ENCODE data around the gene ZMYND11. TPM values are rescaled to one million over a fixed set of nuclear protein-coding genes. Genes with fewer than 3 reads are reported as not detected.

The ZMYND11 gene
- total and polyA plus RNA-seq, 2 donors from 2014 or later, result 32.7 to 80.7 TPM

DNA sequence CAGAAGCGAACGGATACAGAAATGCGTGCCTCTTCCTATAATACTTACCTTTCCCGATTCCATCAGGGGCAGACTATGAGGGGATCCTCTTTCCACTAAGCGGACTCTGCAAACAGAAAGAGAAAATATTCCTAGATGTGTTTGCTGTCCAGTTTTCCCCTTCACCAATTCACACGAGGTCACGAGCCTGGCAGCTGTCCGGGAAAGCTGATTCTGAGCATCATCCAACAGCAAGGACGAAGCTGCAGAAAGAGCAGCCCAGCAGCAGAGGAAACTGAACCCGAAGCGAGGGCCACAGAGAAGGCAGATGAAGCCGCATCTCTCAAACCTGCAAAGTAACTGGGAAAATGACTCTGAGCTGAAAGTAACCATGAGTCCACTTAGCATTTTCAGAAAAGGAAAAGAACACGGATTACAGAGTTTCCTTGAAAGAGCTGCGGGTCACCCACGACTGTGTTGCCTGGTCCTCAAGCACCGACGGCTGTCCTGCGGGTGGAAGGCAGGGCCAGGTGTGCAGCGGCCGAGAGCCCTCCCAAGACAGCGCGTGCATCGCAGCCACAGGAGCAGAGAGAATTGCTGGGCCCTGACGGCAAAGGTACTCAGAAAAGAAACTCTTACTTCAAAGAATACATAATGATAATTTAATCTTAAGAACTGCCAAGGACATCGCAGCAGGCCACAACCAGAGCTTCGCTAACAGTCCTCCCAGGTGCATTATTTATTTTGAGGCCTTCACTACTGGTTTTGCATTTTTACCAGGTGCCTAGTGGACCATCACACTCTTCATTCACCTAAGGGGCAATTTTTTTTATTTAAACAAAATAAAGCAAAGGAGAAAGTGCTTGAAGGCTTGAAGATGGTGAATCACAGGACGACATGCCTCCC lies 153.3 kb downstream of the ZMYND11 start:
- Histone ChIP-seq H3K4me3 (ENCODE audit: low read length in 3 of 3) (no peak overlapping the region), H3K4me1 (ENCODE audit: control insufficient read depth in 2 of 3, insufficient read depth in 2 of 3, low read depth in 1 of 3, low read length in 3 of 3) (peaks cover 0 to 2% (median 0%) of the 10 kb centered on the region in 3 donors), H3K9me3 (ENCODE audit: control insufficient read depth in 2 of 3, insufficient read depth in 1 of 3, low read length in 3 of 3) (no peaks in the 10 kb centered on the region), H3K27ac (ENCODE audit: low read depth in 2 of 2, low read length in 2 of 2) (no peak overlapping the region), H3K27me3 (ENCODE audit: control insufficient read depth, insufficient read depth, low read length) (no peaks in the 10 kb centered on the region), H3K36me3 (ENCODE audit: control insufficient read depth in 2 of 3, insufficient read depth in 3 of 3, low read length in 3 of 3) (peaks cover 3 to 39% (median 20%) of the 10 kb centered on the region in 3 donors), H3K9ac (ENCODE audit: low read length in 3 of 3) (no peak overlapping the region)
- no peak for FAIRE-seq
- intact Hi-C loops (cut with DNase I), result no loop called here
- no peak for DNase-seq
- TF ChIP-seq, protein P1, sequence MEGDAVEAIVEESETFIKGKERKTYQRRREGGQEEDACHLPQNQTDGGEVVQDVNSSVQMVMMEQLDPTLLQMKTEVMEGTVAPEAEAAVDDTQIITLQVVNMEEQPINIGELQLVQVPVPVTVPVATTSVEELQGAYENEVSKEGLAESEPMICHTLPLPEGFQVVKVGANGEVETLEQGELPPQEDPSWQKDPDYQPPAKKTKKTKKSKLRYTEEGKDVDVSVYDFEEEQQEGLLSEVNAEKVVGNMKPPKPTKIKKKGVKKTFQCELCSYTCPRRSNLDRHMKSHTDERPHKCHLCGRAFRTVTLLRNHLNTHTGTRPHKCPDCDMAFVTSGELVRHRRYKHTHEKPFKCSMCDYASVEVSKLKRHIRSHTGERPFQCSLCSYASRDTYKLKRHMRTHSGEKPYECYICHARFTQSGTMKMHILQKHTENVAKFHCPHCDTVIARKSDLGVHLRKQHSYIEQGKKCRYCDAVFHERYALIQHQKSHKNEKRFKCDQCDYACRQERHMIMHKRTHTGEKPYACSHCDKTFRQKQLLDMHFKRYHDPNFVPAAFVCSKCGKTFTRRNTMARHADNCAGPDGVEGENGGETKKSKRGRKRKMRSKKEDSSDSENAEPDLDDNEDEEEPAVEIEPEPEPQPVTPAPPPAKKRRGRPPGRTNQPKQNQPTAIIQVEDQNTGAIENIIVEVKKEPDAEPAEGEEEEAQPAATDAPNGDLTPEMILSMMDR (IDR thresholded peaks at IDR 0.05; ENCODE audit: borderline replicate concordance, extremely low read depth, insufficient read depth), result no peak

DNA sequence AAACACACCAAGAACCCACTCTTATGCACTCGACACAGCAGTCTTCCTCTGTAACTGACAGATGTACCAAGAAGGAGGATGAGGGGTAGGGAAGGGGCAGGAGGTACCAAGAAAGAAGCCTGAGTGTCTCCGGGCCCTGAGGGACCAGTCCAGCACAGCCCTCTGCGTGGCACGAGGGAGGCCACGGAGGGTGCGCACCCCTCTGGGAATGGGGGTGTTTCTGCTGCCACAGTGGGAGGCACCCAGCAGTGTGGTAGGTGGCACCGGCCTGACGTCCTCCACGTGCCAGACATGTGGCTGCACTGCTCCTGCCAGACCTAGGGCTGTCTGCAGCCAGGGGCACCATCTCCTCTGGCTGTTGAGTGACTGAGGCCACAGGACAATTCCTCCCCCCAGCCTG lies 154.3 kb downstream of the ZMYND11 start:
- no peaks in the 10 kb centered on the region for H3K27me3 ChIP-seq (ENCODE audit: control insufficient read depth, insufficient read depth, low read length)
- H3K27ac ChIP-seq (ENCODE audit: low read depth in 2 of 2, low read length in 2 of 2), result no peak overlapping the region
- FAIRE-seq, result no peak
- TF ChIP-seq, protein P1 (IDR thresholded peaks at IDR 0.05; ENCODE audit: borderline replicate concordance, extremely low read depth, insufficient read depth), result no peak
- H3K9ac ChIP-seq (ENCODE audit: low read length in 3 of 3), result no peak overlapping the region
- no peaks in the 10 kb centered on the region for H3K9me3 ChIP-seq (ENCODE audit: control insufficient read depth in 2 of 3, insufficient read depth in 1 of 3, low read length in 3 of 3)
- peaks cover 3 to 38% (median 14%) of the 10 kb centered on the region in 3 donors for H3K36me3 ChIP-seq (ENCODE audit: control insufficient read depth in 2 of 3, insufficient read depth in 3 of 3, low read length in 3 of 3)
- H3K4me1 ChIP-seq (ENCODE audit: control insufficient read depth in 2 of 3, insufficient read depth in 2 of 3, low read depth in 1 of 3, low read length in 3 of 3), result peaks cover 0 to 2% (median 0%) of the 10 kb centered on the region in 3 donors
- H3K4me3 ChIP-seq (ENCODE audit: low read length in 3 of 3), result no peak overlapping the region
- intact Hi-C loops (cut with DNase I), result no loop called here
- peak in 1 of 5 donors; percentile 28 for DNase-seq

DNA sequence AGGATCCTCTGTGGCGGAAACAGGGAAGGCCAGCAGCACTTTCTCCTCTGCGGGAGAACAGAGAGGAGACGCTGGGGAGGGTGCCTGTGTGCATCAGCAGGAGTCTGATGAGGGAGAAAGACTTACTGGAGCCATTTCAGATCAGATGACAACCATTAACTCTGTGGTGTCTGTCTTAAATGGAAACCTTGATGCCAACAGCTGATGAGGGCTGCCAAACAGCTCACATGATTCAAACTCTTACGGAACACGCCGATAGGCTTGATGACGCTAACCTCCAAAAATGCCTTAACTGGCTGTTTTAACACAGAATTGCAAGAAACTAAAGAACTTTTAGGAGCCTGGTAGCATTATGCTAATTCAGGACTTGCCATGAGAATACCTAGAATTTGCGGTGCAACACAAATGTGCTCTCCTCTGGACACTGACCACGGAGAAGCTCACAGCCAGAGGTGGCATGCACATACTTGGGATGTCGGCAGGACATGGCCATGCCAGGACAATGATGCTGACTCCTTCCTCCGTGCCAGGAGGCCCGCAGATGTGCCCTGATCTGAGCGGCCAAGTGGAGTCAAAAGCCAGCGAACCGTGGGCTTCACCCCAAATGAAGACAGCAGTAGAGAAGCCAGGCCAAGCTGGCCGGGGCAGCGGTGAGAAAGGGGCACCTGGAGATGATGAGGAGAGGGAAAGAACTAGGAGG lies 154.9 kb downstream of the ZMYND11 start:
- FAIRE-seq, result no peak
- peaks cover 3 to 33% (median 14%) of the 10 kb centered on the region in 3 donors for H3K36me3 ChIP-seq (ENCODE audit: control insufficient read depth in 2 of 3, insufficient read depth in 3 of 3, low read length in 3 of 3)
- intact Hi-C loops (cut with DNase I), result no loop called here
- no peak overlapping the region for H3K4me3 ChIP-seq (ENCODE audit: low read length in 3 of 3)
- no peaks in the 10 kb centered on the region for H3K9me3 ChIP-seq (ENCODE audit: control insufficient read depth in 2 of 3, insufficient read depth in 1 of 3, low read length in 3 of 3)
- H3K27me3 ChIP-seq (ENCODE audit: control insufficient read depth, insufficient read depth, low read length), result no peaks in the 10 kb centered on the region
- no peak overlapping the region for H3K27ac ChIP-seq (ENCODE audit: low read depth in 2 of 2, low read length in 2 of 2)
- DNase-seq, result no peak
- no peak overlapping the region for H3K9ac ChIP-seq (ENCODE audit: low read length in 3 of 3)
- H3K4me1 ChIP-seq (ENCODE audit: control insufficient read depth in 2 of 3, insufficient read depth in 2 of 3, low read depth in 1 of 3, low read length in 3 of 3), result peaks cover 0 to 2% (median 0%) of the 10 kb centered on the region in 3 donors
- TF ChIP-seq, protein P1 (IDR thresholded peaks at IDR 0.05; ENCODE audit: borderline replicate concordance, extremely low read depth, insufficient read depth), result no peak

Data from kidney (tissue), 14 donors.